Smooth muscle cell (in vitro differentiated cells): ENCODE data around the gene PCID2. TPM values are rescaled to one million over a fixed set of nuclear protein-coding genes. Genes with fewer than 3 reads are reported as not detected.
A peak's percentile ranks its signal among the peaks of the same experiment; 100 is the strongest.
"Not testable (repeated sequence)": the region's sequence is repeated elsewhere in the genome, so short reads cannot be mapped to it uniquely, and the experiment has no call there.

Experiments
- DNase-seq: peaks from one replicate; lab custom pipeline; 2025; ENCODE audit not compliant: unreplicated experiment; lab: John Stamatoyannopoulos, UW
- H2AFZ ChIP-seq: fragments of 200-600 bp; sonication (generic); 2 replicates; pipeline ENCODE4 v1.6.0; 2016; ENCODE audit warnings: antibody characterized with exemption, low read depth, mild to moderate bottlenecking
- H3F3A ChIP-seq: fragments of 200-600 bp; sonication (generic); 2 replicates; pipeline ENCODE4 v1.6.0; 2017; ENCODE audit warnings: antibody characterized with exemption, low read depth
- H3K27ac ChIP-seq: fragments of 200-600 bp; sonication (generic); 2 replicates; pipeline ENCODE4 v1.5.1; 2016; ENCODE audit warnings: low read depth, mild to moderate bottlenecking
- H3K27me3 ChIP-seq: fragments of 200-600 bp; sonication (generic); 2 replicates; pipeline ENCODE4 v1.6.1; 2016; ENCODE audit warnings: low read depth, mild to moderate bottlenecking
- H3K36me3 ChIP-seq: fragments of 200-600 bp; sonication (generic); 2 replicates; pipeline ENCODE4 v1.5.1; 2016; ENCODE audit warnings: low read depth
- H3K4me1 ChIP-seq: fragments of 200-600 bp; sonication (generic); 2 replicates; pipeline ENCODE4 v1.5.1; 2016; ENCODE audit warnings: low read depth
- H3K4me2 ChIP-seq: fragments of 200-600 bp; sonication (generic); 2 replicates; pipeline ENCODE4 v1.6.0; 2016; ENCODE audit warnings: mild to moderate bottlenecking
- H3K4me3 ChIP-seq: fragments of 200-600 bp; sonication (generic); 2 replicates; pipeline ENCODE4 v1.5.1; 2016; ENCODE audit warnings: mild to moderate bottlenecking
- H3K79me2 ChIP-seq: fragments of 200-600 bp; sonication (generic); 2 replicates; pipeline ENCODE4 v1.6.0; 2016; ENCODE audit warnings: low read depth, mild to moderate bottlenecking
- H3K9ac ChIP-seq: fragments of 200-600 bp; sonication (generic); 2 replicates; pipeline ENCODE4 v1.6.0; 2016; ENCODE audit warnings: low read depth
- H3K9me3 ChIP-seq: fragments of 200-600 bp; sonication (generic); replicated peaks from 2 replicates; pipeline ENCODE4 v1.5.1; 2016; ENCODE audit warnings: low read depth
- H4K20me1 ChIP-seq: fragments of 200-600 bp; sonication (generic); 2 replicates; pipeline ENCODE4 v1.6.0; 2016; ENCODE audit warnings: low read depth
- CTCF ChIP-seq: fragments of 200-600 bp; sonication (generic); IDR thresholded peaks from 2 replicates; pipeline ENCODE4 v1.5.1; 2017; ENCODE audit warnings: borderline replicate concordance, mild to moderate bottlenecking, antibody characterized with exemption; ENCODE audit not compliant: insufficient read depth, poor library complexity, severe bottlenecking
- WGBS: methylation state at CpG from one replicate; pipeline ENCODE4 v1.1.7; 2016; ENCODE audit warnings: low lambda C conversion rate; 5-methylcytosine and 5-hydroxymethylcytosine counted together
- polyA plus RNA-seq: library from polyadenylated mRNA; unstranded; fragments of >200 nt; fragmentation: Nextera tagmentation; extraction: Ambion mirVana; gene quantifications from 2 replicates; pipeline ENCODE4 v1.2.1, GENCODE V29; 2016
- total RNA-seq: library from RNA; depleted of rRNA; stranded (reverse); fragments of >200 nt; gene quantifications from 2 replicates; pipeline ENCODE4 v1.2.3, GENCODE V29; 2014

Gene PCID2
- total RNA-seq = 25.5 and 27.1 TPM in 2 replicates
- polyA plus RNA-seq = 26.2 and 32.5 TPM in 2 replicates

- DNase-seq = peak; percentile 78
- under 1% methylated on average over 71 of the region's 103 CpGs for WGBS
- H3K79me2 ChIP-seq = peaks cover 81% of the 10 kb centered on the region
- no peak for TF ChIP-seq CTCF
- peaks cover 10% of the 10 kb centered on the region for H3F3A ChIP-seq
- H3K9ac ChIP-seq = peak within 1 kb of the TSS; percentile 97
- H3K4me2 ChIP-seq = peak within 1 kb of the TSS; percentile 97
- H3K4me1 ChIP-seq = peaks cover 11% of the 10 kb centered on the region
- no peaks in the 10 kb centered on the region for H3K36me3 ChIP-seq
- H4K20me1 ChIP-seq = peaks cover 56% of the 10 kb centered on the region
- H3K9me3 ChIP-seq = no peaks in the 10 kb centered on the region
- H3K4me3 ChIP-seq = peak within 1 kb of the TSS; percentile 84
- H3K27ac ChIP-seq = peak within 1 kb of the TSS; percentile 96
- H3K27me3 ChIP-seq = no peaks in the 10 kb centered on the region
- H2AFZ ChIP-seq = peak within 1 kb of the TSS; percentile 85
Observed at GRCh38 chr13:113208421-113209335, at the start of gene PCID2. Gene PCID2, minus strand, starts transcription at chr13:113208669. Its CDS starts 35 bp downstream, at chr13:113208634.

GRCh38 chr13:113257908-113258307, 49.4 kb upstream of the PCID2 start:
- H3K27me3 ChIP-seq, H3F3A ChIP-seq, H3K9me3 ChIP-seq, H3K4me3 ChIP-seq, DNase-seq, H3K9ac ChIP-seq, H4K20me1 ChIP-seq, H3K27ac ChIP-seq, H3K4me2 ChIP-seq, H2AFZ ChIP-seq, H3K4me1 ChIP-seq, H3K79me2 ChIP-seq: not testable (repeated sequence)
- WGBS = 98% methylated on average over 6 of the region's 6 CpGs
- H3K36me3 ChIP-seq = peaks cover 43% of the 10 kb centered on the region

GRCh38 chr13:113252516-113253095, 44.1 kb upstream of the PCID2 start:
- no peak overlapping the region for H3K4me3 ChIP-seq
- 92% methylated on average over 11 of the region's 11 CpGs for WGBS
- no peak overlapping the region for H3K9ac ChIP-seq
- no peaks in the 10 kb centered on the region for H3K9me3 ChIP-seq
- H3F3A ChIP-seq = no peaks in the 10 kb centered on the region
- H3K4me1 ChIP-seq = no peaks in the 10 kb centered on the region
- H4K20me1 ChIP-seq = no peaks in the 10 kb centered on the region
- H3K36me3 ChIP-seq = peaks cover 31% of the 10 kb centered on the region
- TF ChIP-seq CTCF = no peak
- H3K27me3 ChIP-seq = no peaks in the 10 kb centered on the region
- H3K79me2 ChIP-seq = no peaks in the 10 kb centered on the region
- no peak overlapping the region for H3K27ac ChIP-seq
- no peak overlapping the region for H3K4me2 ChIP-seq
- no peak for DNase-seq
- no peak overlapping the region for H2AFZ ChIP-seq
